SK-N-SH (cell line): Measurements from ENCODE around the gene HSD3B7. TPM values are rescaled to one million over a fixed set of nuclear protein-coding genes. Genes with fewer than 3 reads are reported as not detected.

Experiments used
- CTCF ChIA-PET: fragments of 300-600, 350-600 bp; formaldehyde crosslinking; extraction: SDS; loops from one replicate; lab custom pipeline; 2021; lab: Yijun Ruan, JAX
- POLR2A ChIA-PET: fragments of 350-600 bp; sonication (Branson Sonifier 250); formaldehyde crosslinking; extraction: SDS; loops from one replicate; lab custom pipeline; 2020; ENCODE audit warnings: antibody characterized with exemption, inconsistent platforms; lab: Yijun Ruan, JAX
- DNase-seq: peaks from one replicate; pipeline ENCODE4 v3.0.0; 2012
- H2AFZ ChIP-seq: fragments of 200-600 bp; sonication (generic); 2 replicates; pipeline ENCODE4 v1.8.1; 2016; ENCODE audit warnings: antibody characterized with exemption, mild to moderate bottlenecking, low read depth
- H3F3A ChIP-seq: fragments of 200-600 bp; sonication (generic); replicated peaks from 2 replicates; pipeline ENCODE3; 2016; ENCODE audit warnings: antibody characterized with exemption, mild to moderate bottlenecking; ENCODE audit not compliant: insufficient read depth
- H3K27ac ChIP-seq, 2 experiments: fragments of 200-500 bp in 1 of 2; fragments of 200-600 bp in 1 of 2; sonication (Bioruptor generic) in 1 of 2; sonication (generic), shearing (Covaris generic) in 1 of 2; 2 replicates each; pipeline versions ENCODE4 v1.5.1 to v1.6.1; 2014 to 2016; ENCODE audit warnings: low read depth in 2 of 2, inconsistent platforms in 1 of 2, low read length in 1 of 2, mild to moderate bottlenecking in 1 of 2, mixed read lengths in 1 of 2
- H3K27me3 ChIP-seq: fragments of 200-600 bp; sonication (generic), shearing (Covaris generic); 2 replicates; pipeline ENCODE4 v1.6.1; 2016; ENCODE audit warnings: mixed run types; ENCODE audit not compliant: insufficient read depth
- H3K36me3 ChIP-seq, 2 experiments: fragments of 200-500 bp in 1 of 2; fragments of 200-600 bp in 1 of 2; sonication (Bioruptor generic) in 1 of 2; sonication (generic) in 1 of 2; replicated peaks in 1 of 2; 2 replicates each; pipeline versions ENCODE3 to v1.5.1; 2014 to 2016; ENCODE audit warnings: low read length in 1 of 2, mild to moderate bottlenecking in 1 of 2; ENCODE audit not compliant: insufficient read depth in 2 of 2, control insufficient read depth in 1 of 2
- H3K4me1 ChIP-seq, 2 experiments: fragments of 200-500 bp in 1 of 2; fragments of 200-600 bp in 1 of 2; sonication (Bioruptor generic) in 1 of 2; sonication (generic), shearing (Covaris generic) in 1 of 2; 2 replicates each; pipeline versions ENCODE4 v1.5.1 to v1.6.1; 2014 to 2016; ENCODE audit warnings: low read depth in 1 of 2, low read length in 1 of 2, mixed run types in 1 of 2; ENCODE audit not compliant: insufficient read depth in 2 of 2, control insufficient read depth in 1 of 2
- H3K4me2 ChIP-seq: fragments of 200-600 bp; sonication (generic), shearing (Covaris generic); 2 replicates; pipeline ENCODE4 v1.6.1; 2017; ENCODE audit warnings: mixed run types
- H3K4me3 ChIP-seq, 2 experiments: fragments of 200-500 bp in 1 of 2; fragments of 200-600 bp in 1 of 2; sonication (Bioruptor generic) in 1 of 2; sonication (generic), shearing (Covaris generic) in 1 of 2; 2 replicates each; pipeline versions ENCODE4 v1.5.1 to v1.8.1; 2014 to 2016; ENCODE audit warnings: low read depth in 2 of 2, inconsistent platforms in 1 of 2, low read length in 1 of 2, mild to moderate bottlenecking in 1 of 2, mixed read lengths in 1 of 2, moderate library complexity in 1 of 2
- H3K79me2 ChIP-seq: fragments of 200-600 bp; sonication (generic); 2 replicates; pipeline ENCODE4 v1.8.1; 2017; ENCODE audit warnings: mild to moderate bottlenecking; ENCODE audit not compliant: insufficient read depth
- H3K9ac ChIP-seq: fragments of 200-600 bp; sonication (generic); 2 replicates; pipeline ENCODE4 v1.6.1; 2017; ENCODE audit warnings: mixed run types
- H3K9me2 ChIP-seq: fragments of 200-600 bp; sonication (generic); 2 replicates; pipeline ENCODE4 v1.6.1; 2017; ENCODE audit warnings: mixed run types
- H3K9me3 ChIP-seq: fragments of 200-600 bp; sonication (generic); 2 replicates; pipeline ENCODE4 v1.6.1; 2017; ENCODE audit warnings: mixed run types, mild to moderate bottlenecking, moderate library complexity
- H4K20me1 ChIP-seq: fragments of 200-600 bp; sonication (generic); 2 replicates; pipeline ENCODE4 v1.6.1; 2017; ENCODE audit warnings: mild to moderate bottlenecking, mixed run types; ENCODE audit not compliant: insufficient read depth
- ELF1 ChIP-seq: IDR thresholded peaks from 2 replicates; pipeline ENCODE4 v1.4.0; 2012
- EZH2phosphoT487 ChIP-seq: fragments of 200-600 bp; sonication (generic); IDR thresholded peaks from 2 replicates; pipeline ENCODE4 v1.6.1; 2017; ENCODE audit warnings: low read depth, mixed run types, mild to moderate bottlenecking, antibody characterized with exemption, moderate library complexity, borderline replicate concordance
- FOSL2 ChIP-seq: IDR thresholded peaks from 2 replicates; pipeline ENCODE4 v1.4.0; 2012; ENCODE audit warnings: low read depth, mild to moderate bottlenecking, moderate library complexity, borderline replicate concordance
- FOXJ3 ChIP-seq: sonication (generic); formaldehyde crosslinking; IDR thresholded peaks from 2 replicates; pipeline ENCODE4 v1.5.1; 2020; ENCODE audit warnings: mild to moderate bottlenecking, missing genetic modification reagents
- GATA2 ChIP-seq: sonication (generic); formaldehyde crosslinking; IDR thresholded peaks from 2 replicates; pipeline ENCODE4 v1.5.0; 2020; ENCODE audit warnings: mild to moderate bottlenecking, missing genetic modification reagents
- MEF2A ChIP-seq: IDR thresholded peaks from 2 replicates; pipeline ENCODE4 v1.4.0; 2012; ENCODE audit warnings: low read depth, borderline replicate concordance
- MXI1 ChIP-seq: IDR thresholded peaks from 2 replicates; pipeline ENCODE4 v1.6.1; 2012; ENCODE audit warnings: mild to moderate bottlenecking, low read depth, low read length, improper control_type of control experiment
- NRF1 ChIP-seq: IDR thresholded peaks from 2 replicates; pipeline ENCODE4 v1.6.1; 2012; ENCODE audit warnings: low read depth, mild to moderate bottlenecking, low read length
- POLR2AphosphoS5 ChIP-seq: IDR thresholded peaks from 2 replicates; pipeline ENCODE4 v1.6.1; 2012; ENCODE audit warnings: low read depth, low read length
- RCOR1 ChIP-seq: fragments of 150-350 bp; IDR thresholded peaks from 2 replicates; pipeline ENCODE4 v1.6.1; 2017; ENCODE audit warnings: antibody characterized with exemption, low read length
- TCF12 ChIP-seq: IDR thresholded peaks from 2 replicates; pipeline ENCODE4 v1.4.0; 2012
- TEAD4 ChIP-seq: IDR thresholded peaks from 2 replicates; pipeline ENCODE4 v1.4.0; 2012; ENCODE audit warnings: mild to moderate bottlenecking, borderline replicate concordance; ENCODE audit not compliant: insufficient read depth
- WGBS: methylation state at CpG from one replicate; pipeline ENCODE4 v1.1.6; 2017; ENCODE audit warnings: low lambda C conversion rate; 5-methylcytosine and 5-hydroxymethylcytosine counted together
- polyA plus RNA-seq, 3 experiments: library from polyadenylated mRNA; depleted of rRNA; stranded (reverse); fragments of >200 nt; gene quantifications; 2 replicates each; pipeline ENCODE4 v1.2.3, GENCODE V29; 2012
- TF ChIP-seq, protein P1 (sequence below): IDR thresholded peaks from 2 replicates; pipeline ENCODE4 v1.4.0; 2012; ENCODE audit warnings: low read depth, borderline replicate concordance
- TF ChIP-seq, protein P2 (sequence below): fragments of 200-600 bp; sonication (generic); IDR thresholded peaks from 2 replicates; pipeline ENCODE4 v1.6.1; 2017; ENCODE audit warnings: antibody characterized with exemption, mild to moderate bottlenecking, moderate library complexity

HSD3B7 gene
- polyA plus RNA-seq, 1 of the 3 experiments (the other 2 are of a cell fraction) = 12.2 TPM

DNA sequence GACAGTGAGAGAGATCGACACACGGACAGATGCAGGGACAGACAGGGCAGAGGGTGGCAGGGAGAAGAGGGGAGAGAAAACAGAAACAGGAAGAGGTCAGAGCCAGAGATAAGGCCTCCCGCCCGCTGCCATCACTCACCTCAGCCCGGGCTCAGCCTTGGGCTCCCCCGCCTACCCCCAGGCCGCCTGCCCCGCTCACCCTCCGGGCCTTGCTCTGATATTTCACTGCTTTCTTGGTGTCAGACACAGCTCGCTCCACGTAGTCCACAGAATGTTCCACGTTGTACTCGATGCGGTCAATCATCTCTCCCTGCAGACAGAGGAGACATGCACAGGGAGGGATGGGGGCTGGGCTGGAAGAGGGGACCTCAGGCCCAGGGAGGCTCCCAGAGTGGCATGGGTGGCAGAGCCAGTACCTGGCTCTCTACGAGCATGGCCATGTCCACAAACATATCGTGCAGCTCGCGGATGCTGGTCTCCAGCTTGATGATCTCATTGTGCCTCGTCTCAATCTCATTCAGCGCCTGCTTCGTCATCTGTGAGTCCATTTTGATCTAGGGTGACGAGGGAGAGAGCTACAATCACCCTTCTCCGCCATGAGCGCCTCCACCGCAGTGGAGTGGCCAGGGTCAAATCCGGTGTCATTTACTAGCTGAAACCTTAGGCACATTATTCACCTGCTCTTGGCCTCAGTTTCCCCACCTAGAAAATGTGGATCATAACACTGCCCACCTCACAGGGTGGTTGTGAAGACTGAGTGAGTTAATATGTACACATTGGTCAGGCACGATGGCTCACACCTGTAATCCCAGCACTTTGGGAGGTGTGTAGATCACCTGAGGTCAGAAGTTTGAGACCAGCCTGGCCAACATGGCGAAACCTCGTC, 8.2 kb downstream of the HSD3B7 start:
- 89% methylated on average over 29 of the region's 29 CpGs for WGBS
- Histone ChIP-seq H3K27ac (0 out of 4 replicates have a peak overlapping the region, but pooled peaks of 1 of the 2 experiments have one; percentile 2), H3K9me2 (no peaks in the 10 kb centered on the region), H3K9me3 (no peaks in the 10 kb centered on the region), H3K79me2 (no peaks in the 10 kb centered on the region), H3K9ac (no peak overlapping the region), H2AFZ (no peak overlapping the region), H3K4me1 (peaks cover 7 to 14% of the 10 kb centered on the region in 2 experiments; a peak in 3 of 4 replicates), H4K20me1 (no peaks in the 10 kb centered on the region), H3K4me3 (no peak overlapping the region), H3K27me3 (no peaks in the 10 kb centered on the region), H3K4me2 (no peak overlapping the region), H3K36me3 (peaks cover 0 to 3% of the 10 kb centered on the region in 2 experiments), H3F3A (peaks cover 10% of the 10 kb centered on the region)
- ChIA-PET POLR2A (interaction anchor here (1.3 kb wide), 1 partner anchor 10 kb away, joined by 3 read pairs; no protein-coding TSS in a partner anchor), CTCF (interaction anchor here (0.9 to 3.1 kb wide), 3 partner anchors 8 to 40 kb away, joined by 3 to 16 read pairs (median 3); partner anchors contain the start of gene HSD3B7)
- DNase-seq = peak; percentile 74
- TF ChIP-seq MXI1 = no peak
- no peak for TF ChIP-seq POLR2AphosphoS5
- no peak for TF ChIP-seq EZH2phosphoT487
- no peak for TF ChIP-seq FOSL2
- TF ChIP-seq ELF1 = no peak
- no peak for TF ChIP-seq MEF2A
- TF ChIP-seq, protein P1, sequence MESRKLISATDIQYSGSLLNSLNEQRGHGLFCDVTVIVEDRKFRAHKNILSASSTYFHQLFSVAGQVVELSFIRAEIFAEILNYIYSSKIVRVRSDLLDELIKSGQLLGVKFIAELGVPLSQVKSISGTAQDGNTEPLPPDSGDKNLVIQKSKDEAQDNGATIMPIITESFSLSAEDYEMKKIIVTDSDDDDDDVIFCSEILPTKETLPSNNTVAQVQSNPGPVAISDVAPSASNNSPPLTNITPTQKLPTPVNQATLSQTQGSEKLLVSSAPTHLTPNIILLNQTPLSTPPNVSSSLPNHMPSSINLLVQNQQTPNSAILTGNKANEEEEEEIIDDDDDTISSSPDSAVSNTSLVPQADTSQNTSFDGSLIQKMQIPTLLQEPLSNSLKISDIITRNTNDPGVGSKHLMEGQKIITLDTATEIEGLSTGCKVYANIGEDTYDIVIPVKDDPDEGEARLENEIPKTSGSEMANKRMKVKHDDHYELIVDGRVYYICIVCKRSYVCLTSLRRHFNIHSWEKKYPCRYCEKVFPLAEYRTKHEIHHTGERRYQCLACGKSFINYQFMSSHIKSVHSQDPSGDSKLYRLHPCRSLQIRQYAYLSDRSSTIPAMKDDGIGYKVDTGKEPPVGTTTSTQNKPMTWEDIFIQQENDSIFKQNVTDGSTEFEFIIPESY = no peak
- no peak for TF ChIP-seq FOXJ3
- TF ChIP-seq TEAD4 = no peak
- TF ChIP-seq RCOR1 = no peak
- TF ChIP-seq GATA2 = no peak

DNA sequence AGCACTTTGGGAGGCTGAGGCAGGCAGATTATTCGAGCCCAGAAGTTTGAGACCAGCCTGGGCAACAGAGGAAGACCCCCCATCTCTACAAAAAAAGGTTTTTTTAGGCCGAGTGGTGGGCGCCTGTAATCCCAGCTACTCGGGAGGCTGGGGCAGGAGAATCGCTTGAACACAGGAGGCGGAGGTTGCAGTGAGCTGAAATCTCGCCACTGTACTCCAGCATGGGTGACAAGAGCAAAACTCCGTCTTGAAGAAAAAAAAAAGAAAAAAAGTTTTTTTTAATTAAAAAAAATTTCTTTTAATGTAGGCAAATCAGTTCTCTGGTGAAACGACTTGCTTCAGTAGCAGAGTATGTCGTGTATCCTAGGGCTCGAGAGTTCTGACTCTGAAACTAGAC, 10.9 kb downstream of the HSD3B7 start:
- Histone ChIP-seq H3F3A (peaks cover 23% of the 10 kb centered on the region), H3K4me3 (no peak overlapping the region), H3K4me2 (no peak overlapping the region), H3K9ac (no peak overlapping the region), H3K9me2 (no peaks in the 10 kb centered on the region), H3K27me3 (no peaks in the 10 kb centered on the region), H3K9me3 (no peaks in the 10 kb centered on the region), H2AFZ (no peak overlapping the region), H3K27ac (no peak overlapping the region), H3K36me3 (peaks cover under 1 to 3% of the 10 kb centered on the region in 2 experiments), H3K4me1 (peaks cover 14 to 18% of the 10 kb centered on the region in 2 experiments; a peak in 3 of 4 replicates), H4K20me1 (no peaks in the 10 kb centered on the region), H3K79me2 (no peaks in the 10 kb centered on the region)
- WGBS = 89% methylated on average over 11 of the region's 11 CpGs
- ChIA-PET POLR2A (no interaction called here), CTCF (interaction anchor here (1.0 kb wide), 1 partner anchor 11 kb away, joined by 4 read pairs; no protein-coding TSS in a partner anchor)
- TF ChIP-seq NRF1 (no peak), TCF12 (no peak)
- TF ChIP-seq, protein P2, sequence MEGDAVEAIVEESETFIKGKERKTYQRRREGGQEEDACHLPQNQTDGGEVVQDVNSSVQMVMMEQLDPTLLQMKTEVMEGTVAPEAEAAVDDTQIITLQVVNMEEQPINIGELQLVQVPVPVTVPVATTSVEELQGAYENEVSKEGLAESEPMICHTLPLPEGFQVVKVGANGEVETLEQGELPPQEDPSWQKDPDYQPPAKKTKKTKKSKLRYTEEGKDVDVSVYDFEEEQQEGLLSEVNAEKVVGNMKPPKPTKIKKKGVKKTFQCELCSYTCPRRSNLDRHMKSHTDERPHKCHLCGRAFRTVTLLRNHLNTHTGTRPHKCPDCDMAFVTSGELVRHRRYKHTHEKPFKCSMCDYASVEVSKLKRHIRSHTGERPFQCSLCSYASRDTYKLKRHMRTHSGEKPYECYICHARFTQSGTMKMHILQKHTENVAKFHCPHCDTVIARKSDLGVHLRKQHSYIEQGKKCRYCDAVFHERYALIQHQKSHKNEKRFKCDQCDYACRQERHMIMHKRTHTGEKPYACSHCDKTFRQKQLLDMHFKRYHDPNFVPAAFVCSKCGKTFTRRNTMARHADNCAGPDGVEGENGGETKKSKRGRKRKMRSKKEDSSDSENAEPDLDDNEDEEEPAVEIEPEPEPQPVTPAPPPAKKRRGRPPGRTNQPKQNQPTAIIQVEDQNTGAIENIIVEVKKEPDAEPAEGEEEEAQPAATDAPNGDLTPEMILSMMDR = no peak
- no peak for DNase-seq
